SU-DHL-6 (cell line): ENCODE measurements around the gene MYO7A.

Experiments used
- H2AFZ ChIP-seq: fragments of 200-600 bp; sonication (generic); 2 replicates; pipeline ENCODE4 v1.6.1; 2014; ENCODE audit warnings: low read depth, mild to moderate bottlenecking, moderate library complexity, mixed read lengths, antibody characterized with exemption, low read length; ENCODE audit not compliant: severe bottlenecking
- H3F3A ChIP-seq: fragments of 200-600 bp; shearing (Covaris generic); 2 replicates; pipeline ENCODE4 v1.6.0; 2016; ENCODE audit warnings: antibody characterized with exemption, mild to moderate bottlenecking; ENCODE audit not compliant: insufficient read depth
- H3K27ac ChIP-seq: fragments of 200-600 bp; sonication (generic); 2 replicates; pipeline ENCODE4 v1.5.1; 2016; ENCODE audit warnings: low read depth, mild to moderate bottlenecking, low read length, moderate library complexity, mixed read lengths
- H3K27me3 ChIP-seq: fragments of 200-600 bp; sonication (generic), shearing (Covaris generic); 2 replicates; pipeline ENCODE4 v1.6.0; 2014; ENCODE audit warnings: mild to moderate bottlenecking, low read length
- H3K36me3 ChIP-seq: fragments of 200-600 bp; sonication (generic); 2 replicates; pipeline ENCODE4 v1.6.1; 2014; ENCODE audit warnings: mild to moderate bottlenecking, low read length, mixed read lengths
- H3K4me2 ChIP-seq: fragments of 300-600, 200-600 bp; shearing (Covaris generic), sonication (generic); 2 replicates; pipeline ENCODE4 v1.6.0; 2014; ENCODE audit warnings: low read length, low read depth, mild to moderate bottlenecking; ENCODE audit not compliant: poor library complexity, severe bottlenecking
- H3K4me3 ChIP-seq: fragments of 200-600 bp; sonication (generic); 2 replicates; pipeline ENCODE4 v1.5.1; 2014; ENCODE audit warnings: antibody characterized with exemption, low read length, mild to moderate bottlenecking, mixed read lengths; ENCODE audit not compliant: insufficient read depth, poor library complexity, severe bottlenecking
- H3K79me2 ChIP-seq: fragments of 200-600 bp; sonication (generic); 2 replicates; pipeline ENCODE4 v1.6.1; 2014; ENCODE audit warnings: mild to moderate bottlenecking, low read length, moderate library complexity; ENCODE audit not compliant: insufficient read depth
- H3K9ac ChIP-seq: fragments of 200-600 bp; sonication (generic); 2 replicates; pipeline ENCODE4 v1.7.0; 2014; ENCODE audit warnings: mild to moderate bottlenecking, low read length
- H3K9me2 ChIP-seq: fragments of 200-600 bp; sonication (generic); replicated peaks from 2 replicates; pipeline ENCODE4 v1.6.1; 2014; ENCODE audit warnings: low read length; ENCODE audit not compliant: insufficient read depth
- H3K9me3 ChIP-seq: fragments of 200-600 bp; sonication (generic); 2 replicates; pipeline ENCODE4 v1.6.1; 2014; ENCODE audit warnings: low read length, mixed read lengths; ENCODE audit not compliant: insufficient read depth
- H4K20me1 ChIP-seq: fragments of 200-600 bp; sonication (generic); 2 replicates; pipeline ENCODE4 v1.6.1; 2014; ENCODE audit warnings: low read depth, mild to moderate bottlenecking, antibody characterized with exemption, low read length, moderate library complexity, mixed read lengths
- CTCF ChIP-seq: fragments of 200-600 bp; sonication (generic); IDR thresholded peaks from one replicate; pipeline ENCODE4 v1.5.1; 2017; ENCODE audit warnings: antibody characterized with exemption, mild to moderate bottlenecking, low read length, moderate library complexity; ENCODE audit not compliant: insufficient read depth, poor library complexity, severe bottlenecking
- EZH2phosphoT487 ChIP-seq: fragments of 200-600 bp; sonication (generic), shearing (Covaris generic); conservative IDR thresholded peaks from 2 replicates; pipeline ENCODE4 v1.6.1; 2018; ENCODE audit warnings: mild to moderate bottlenecking, antibody characterized with exemption, low read length, moderate library complexity, mixed read lengths

The MYO7A gene

DNA sequence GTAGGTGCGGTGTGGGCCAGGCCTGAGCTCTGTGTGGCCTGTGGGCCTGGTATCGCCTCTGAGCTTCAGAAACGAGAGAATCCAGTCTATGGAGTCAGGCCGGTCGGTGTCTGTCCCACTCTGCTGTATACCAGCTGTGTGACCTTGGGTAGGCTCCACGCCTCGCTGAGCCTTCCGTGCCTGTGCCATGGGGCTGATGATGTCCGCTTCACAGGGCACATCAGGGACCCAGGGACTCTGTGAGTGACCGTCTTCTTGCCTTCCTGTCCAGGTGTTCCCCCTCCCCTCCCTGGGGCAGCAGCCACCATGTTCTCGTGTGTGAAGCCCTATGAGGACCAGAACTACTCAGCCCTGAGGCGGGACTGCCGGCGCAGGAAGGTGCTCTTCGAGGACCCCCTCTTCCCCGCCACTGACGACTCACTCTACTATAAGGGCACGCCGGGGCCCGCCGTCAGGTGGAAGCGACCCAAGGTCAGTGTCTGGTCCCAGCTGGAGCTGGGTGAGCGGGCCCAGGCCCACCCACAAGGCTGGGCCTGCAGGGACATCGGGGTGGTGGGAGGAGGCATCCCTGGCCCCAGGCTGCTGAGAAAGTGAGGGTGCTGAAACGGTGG lies 43.4 kb upstream of the MYO7A start:
- Histone ChIP-seq H3K27me3 (no peaks in the 10 kb centered on the region), H3K4me2 (no peak overlapping the region), H3K36me3 (no peaks in the 10 kb centered on the region), H3K4me3 (no peak overlapping the region), H3K9me2 (no peaks in the 10 kb centered on the region), H4K20me1 (no peaks in the 10 kb centered on the region), H3K27ac (no peak overlapping the region), H3K9ac (no peak overlapping the region), H2AFZ (no peak overlapping the region), H3K79me2 (no peaks in the 10 kb centered on the region), H3F3A (no peaks in the 10 kb centered on the region), H3K9me3 (no peaks in the 10 kb centered on the region)
- no peak for TF ChIP-seq CTCF
- no peak for TF ChIP-seq EZH2phosphoT487

DNA sequence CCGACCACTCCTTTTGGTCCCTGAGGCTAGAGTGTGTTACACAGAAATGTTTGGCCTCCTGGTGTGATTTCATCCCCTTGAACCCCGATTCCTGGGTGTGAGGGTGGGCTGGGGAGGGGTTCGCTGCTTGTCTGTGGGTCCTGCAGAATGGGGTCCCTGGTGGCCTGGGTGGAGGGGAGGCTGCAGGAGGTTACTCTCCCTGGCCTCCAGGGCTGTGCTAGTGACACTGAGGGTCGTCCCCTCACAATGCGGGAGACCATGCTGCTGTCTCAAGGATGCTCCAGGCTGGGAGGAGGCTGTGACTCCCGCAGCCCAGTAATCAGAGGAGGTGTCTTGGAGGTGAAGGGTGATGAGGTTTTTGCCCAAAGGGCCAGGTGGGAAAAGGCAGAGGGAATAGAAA lies 42.4 kb upstream of the MYO7A start:
- Histone ChIP-seq H3F3A (no peaks in the 10 kb centered on the region), H3K27me3 (no peaks in the 10 kb centered on the region), H3K9me3 (no peaks in the 10 kb centered on the region), H3K4me3 (no peak overlapping the region), H3K36me3 (no peaks in the 10 kb centered on the region), H4K20me1 (no peaks in the 10 kb centered on the region), H2AFZ (no peak overlapping the region), H3K9ac (no peak overlapping the region), H3K79me2 (no peaks in the 10 kb centered on the region), H3K4me2 (no peak overlapping the region), H3K27ac (no peak overlapping the region), H3K9me2 (no peaks in the 10 kb centered on the region)
- TF ChIP-seq CTCF (no peak), EZH2phosphoT487 (no peak)

- no peak overlapping the region for H3K4me2 ChIP-seq
- TF ChIP-seq CTCF (no peak), EZH2phosphoT487 (no peak)
- H3K9me2 ChIP-seq = no peaks in the 10 kb centered on the region
- no peak overlapping the region for H3K27ac ChIP-seq
- no peaks in the 10 kb centered on the region for H3F3A ChIP-seq
- H4K20me1 ChIP-seq = no peaks in the 10 kb centered on the region
- no peaks in the 10 kb centered on the region for H3K27me3 ChIP-seq
- no peaks in the 10 kb centered on the region for H3K36me3 ChIP-seq
- no peak overlapping the region for H3K4me3 ChIP-seq
- no peak overlapping the region for H2AFZ ChIP-seq
- no peaks in the 10 kb centered on the region for H3K79me2 ChIP-seq
- no peaks in the 10 kb centered on the region for H3K9me3 ChIP-seq
- H3K9ac ChIP-seq = no peak overlapping the region
Measured at GRCh38 chr11:77086521-77087472, 41.2 kb upstream of the MYO7A start.
